A549 (cell line): Measurements from ENCODE around the gene CMIP. TPM values are rescaled to one million over a fixed set of nuclear protein-coding genes. Genes with fewer than 3 reads are reported as not detected.
"Not testable (repeated sequence)": the region's sequence is repeated elsewhere in the genome, so short reads cannot be mapped to it uniquely, and the experiment has no call there.

ENCODE experiments used
- ATAC-seq, 2 experiments: fragments of 200-7000 bp in 1 of 2; fragments of >200 bp in 1 of 2; cut with Nextera tagmentation in 1 of 2; cut with Tn5 transposase in 1 of 2; 3 replicates each; pipeline versions ENCODE4 v1.8.0 to v1.9.1; 2018 to 2020; ENCODE audit warnings: mild to moderate bottlenecking in 1 of 2, moderate library complexity in 1 of 2
- CTCF ChIA-PET: fragments of 300-600 bp; sonication (Branson Sonifier 250); formaldehyde crosslinking; extraction: SDS; loops from one replicate; lab custom pipeline; 2021; ENCODE audit warnings: antibody characterized with exemption, inconsistent platforms; lab: Yijun Ruan, JAX
- POLR2A ChIA-PET: fragments of 350-600 bp; formaldehyde crosslinking; extraction: SDS; loops from one replicate; lab custom pipeline; 2021; ENCODE audit warnings: antibody characterized with exemption, inconsistent platforms; lab: Yijun Ruan, JAX
- DNase-seq, 2 experiments: peaks; one replicate each; pipeline versions ENCODE4 v3.0.0 to v3.0.0-alpha.2; 2011 to 2016; ENCODE audit warnings: low read depth in 1 of 2, low spot score in 1 of 2
- FAIRE-seq: peaks from 2 replicates; lab custom pipeline; 2011; peaks lifted over from hg19 to GRCh38; lab: Jason Lieb, UNC
- H3K27ac ChIP-seq, 2 experiments: fragments of >200 bp; sonication (Bioruptor Twin); formaldehyde crosslinking; 3 replicates each; pipeline ENCODE4 v1.5.1; 2016 to 2017
- H3K4me1 ChIP-seq: fragments of >200 bp; sonication (Bioruptor Twin); formaldehyde crosslinking; 3 replicates; pipeline ENCODE4 v1.6.1; 2016
- H3K4me2 ChIP-seq: fragments of >200 bp; sonication (Bioruptor Twin); formaldehyde crosslinking; 3 replicates; pipeline ENCODE4 v1.6.1; 2016
- H3K4me3 ChIP-seq: fragments of >200 bp; sonication (Bioruptor Twin); formaldehyde crosslinking; 3 replicates; pipeline ENCODE4 v1.5.1; 2016
- H3K9me3 ChIP-seq: fragments of >200 bp; sonication (Bioruptor Twin); formaldehyde crosslinking; 3 replicates; pipeline ENCODE4 v1.6.1; 2016
- ATOH8 ChIP-seq: fragments of 250-450 bp; sonication (Bioruptor Pico); IDR thresholded peaks from 2 replicates; pipeline ENCODE4 v1.5.0; 2020; ENCODE audit warnings: low read depth, mild to moderate bottlenecking, moderate library complexity
- CHD4 ChIP-seq: fragments of 200-600 bp; sonication (generic); IDR thresholded peaks from 2 replicates; pipeline ENCODE4 v1.6.1; 2016; ENCODE audit warnings: antibody characterized with exemption, mild to moderate bottlenecking, borderline replicate concordance
- HEYL ChIP-seq: fragments of 250-450 bp; sonication (Bioruptor Pico); IDR thresholded peaks from 2 replicates; pipeline ENCODE4 v1.8.0; 2021; ENCODE audit warnings: mild to moderate bottlenecking, moderate library complexity
- HOXB13 ChIP-seq: fragments of 250-450 bp; sonication (Bioruptor Pico); IDR thresholded peaks from 2 replicates; pipeline ENCODE4 v1.5.0; 2020; ENCODE audit warnings: low read depth, mild to moderate bottlenecking, moderate library complexity
- JUN ChIP-seq, 2 experiments: fragments of >200 bp; sonication (Bioruptor Twin); formaldehyde crosslinking; IDR thresholded peaks; 2 replicates in 1 of 2; 3 replicates in 1 of 2; pipeline ENCODE4 v1.6.1; 2016 to 2017
- JUNB ChIP-seq: fragments of >200 bp; sonication (Bioruptor Twin); formaldehyde crosslinking; IDR thresholded peaks from 2 replicates; pipeline ENCODE4 v1.6.1; 2016
- KDM5A ChIP-seq: fragments of 200-600 bp; sonication (generic); IDR thresholded peaks from 2 replicates; pipeline ENCODE4 v1.6.1; 2016; ENCODE audit warnings: antibody characterized with exemption, mild to moderate bottlenecking
- NPAS2 ChIP-seq: fragments of 250-450 bp; sonication (Bioruptor Pico); IDR thresholded peaks from 2 replicates; pipeline ENCODE4 v1.8.0; 2022; ENCODE audit warnings: mild to moderate bottlenecking, moderate library complexity, borderline replicate concordance
- POLR2A ChIP-seq: IDR thresholded peaks from 2 replicates; pipeline ENCODE4 v1.6.1; 2012; ENCODE audit warnings: mild to moderate bottlenecking, low read length
- POLR2AphosphoS2 ChIP-seq: conservative IDR thresholded peaks from 2 replicates; pipeline ENCODE4 v1.6.1; 2012; ENCODE audit warnings: low read length, improper control_type of control experiment, inconsistent platforms
- RCOR1 ChIP-seq: fragments of 150-350 bp; IDR thresholded peaks from 2 replicates; pipeline ENCODE4 v1.6.1; 2014; ENCODE audit warnings: antibody characterized with exemption, low read length, low read depth
- RNF2 ChIP-seq: fragments of 200-600 bp; sonication (generic); IDR thresholded peaks from 2 replicates; pipeline ENCODE4 v1.6.1; 2016; ENCODE audit warnings: low read depth, mild to moderate bottlenecking, antibody characterized with exemption, moderate library complexity, borderline replicate concordance
- SREBF2 ChIP-seq: fragments of 450-650 bp; IDR thresholded peaks from 2 replicates; pipeline ENCODE4 v1.6.1; 2014; ENCODE audit warnings: mild to moderate bottlenecking, moderate library complexity
- WGBS: methylation state at CpG from one replicate; pipeline ENCODE4 v1.1.6; 2017; ENCODE audit errors: missing lambda C conversion rate; 5-methylcytosine and 5-hydroxymethylcytosine counted together
- polyA plus RNA-seq, 4 experiments: library from polyadenylated mRNA; depleted of rRNA in 3 of 4; stranded (reverse); fragments of >200 nt; fragmentation: RNase III in 1 of 4; extraction: RNeasy Plus Mini Kit Qiagen cat#74134 plus additional on column Dnase treatment in 1 of 4; gene quantifications; 2 replicates in 3 of 4; 3 replicates in 1 of 4; pipeline ENCODE4 v1.2.3, GENCODE V29; 2011 to 2017
- TF ChIP-seq, protein P1 (sequence below): fragments of >200 bp; sonication (Bioruptor Twin); formaldehyde crosslinking; IDR thresholded peaks from 2 replicates; pipeline ENCODE4 v1.6.1; 2016
- TF ChIP-seq, protein P2 (sequence below): fragments of 250-450 bp; sonication (Bioruptor Pico); IDR thresholded peaks from 2 replicates; pipeline ENCODE4 v1.5.0; 2021; ENCODE audit warnings: mild to moderate bottlenecking, moderate library complexity, borderline replicate concordance

The CMIP gene
- polyA plus RNA-seq, 2 of the 4 experiments (the other 2 are of a cell fraction) = 21.6 to 125 TPM

- peaks cover 94% of the 10 kb centered on the region for H3K4me1 ChIP-seq
- ATAC-seq, FAIRE-seq, DNase-seq, H3K9me3 ChIP-seq, POLR2A ChIA-PET, H3K4me3 ChIP-seq: not testable (repeated sequence)
- 92% methylated on average over 4 of the region's 4 CpGs for WGBS
- H3K4me2 ChIP-seq = peak overlapping the region; percentile 67; the same call in 1 of the 3 replicates
- CTCF ChIA-PET = interaction anchor here (0.9 to 1.5 kb wide), 4 partner anchors 73 to 205 kb away, joined by 3 to 5 read pairs (median 4); no protein-coding TSS in a partner anchor
- H3K27ac ChIP-seq = peak overlapping the region; percentile 61 to 79; a peak in 4 of 6 replicates
- 0 out of 5 replicates have a peak, but pooled peaks of 1 of the 2 experiments have one; percentile 13 for TF ChIP-seq JUN (IDR thresholded peaks at IDR 0.05)
Observed at GRCh38 chr16:81524885-81525284, 80.3 kb downstream of the CMIP start.

- FAIRE-seq = no peak
- 42% methylated on average over 4 of the region's 4 CpGs for WGBS
- ChIA-PET POLR2A (no interaction called here), CTCF (interaction anchor here (0.6 to 1.9 kb wide), 4 partner anchors 11 to 248 kb away, joined by 3 to 10 read pairs (median 4); no protein-coding TSS in a partner anchor)
- DNase-seq = no peak
- Histone ChIP-seq H3K27ac (peak overlapping the region; percentile 61 to 79), H3K4me1 (peaks cover 100% of the 10 kb centered on the region), H3K9me3 (no peaks in the 10 kb centered on the region), H3K4me2 (peak overlapping the region; percentile 67), H3K4me3 (no peak overlapping the region)
- TF ChIP-seq JUNB (no peak), SREBF2 (no peak), JUN (IDR thresholded peaks at IDR 0.05) (no peak), RCOR1 (no peak), NPAS2 (CRISPR knock-in tag) (no peak), POLR2AphosphoS2 (no peak), POLR2A (no peak), ATOH8 (no peak), CHD4 (no peak), HOXB13 (CRISPR knock-in tag) (no peak)
- TF ChIP-seq, protein P1, sequence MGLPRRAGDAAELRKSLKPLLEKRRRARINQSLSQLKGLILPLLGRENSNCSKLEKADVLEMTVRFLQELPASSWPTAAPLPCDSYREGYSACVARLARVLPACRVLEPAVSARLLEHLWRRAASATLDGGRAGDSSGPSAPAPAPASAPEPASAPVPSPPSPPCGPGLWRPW = no peak
- TF ChIP-seq, protein P2, sequence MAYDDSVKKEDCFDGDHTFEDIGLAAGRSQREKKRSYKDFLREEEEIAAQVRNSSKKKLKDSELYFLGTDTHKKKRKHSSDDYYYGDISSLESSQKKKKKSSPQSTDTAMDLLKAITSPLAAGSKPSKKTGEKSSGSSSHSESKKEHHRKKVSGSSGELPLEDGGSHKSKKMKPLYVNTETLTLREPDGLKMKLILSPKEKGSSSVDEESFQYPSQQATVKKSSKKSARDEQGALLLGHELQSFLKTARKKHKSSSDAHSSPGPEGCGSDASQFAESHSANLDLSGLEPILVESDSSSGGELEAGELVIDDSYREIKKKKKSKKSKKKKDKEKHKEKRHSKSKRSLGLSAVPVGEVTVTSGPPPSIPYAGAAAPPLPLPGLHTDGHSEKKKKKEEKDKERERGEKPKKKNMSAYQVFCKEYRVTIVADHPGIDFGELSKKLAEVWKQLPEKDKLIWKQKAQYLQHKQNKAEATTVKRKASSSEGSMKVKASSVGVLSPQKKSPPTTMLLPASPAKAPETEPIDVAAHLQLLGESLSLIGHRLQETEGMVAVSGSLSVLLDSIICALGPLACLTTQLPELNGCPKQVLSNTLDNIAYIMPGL (CRISPR knock-in tag) = no peak
- ATAC-seq = 0 out of 6 replicates have a peak, but pooled peaks of 1 of the 2 experiments have one; percentile 6
Observed at GRCh38 chr16:81526199-81526598, 81.6 kb downstream of the CMIP start.

GRCh38 chr16:81526935-81527334 lies 82.3 kb downstream of the CMIP start:
- Histone ChIP-seq H3K4me3 (no peak overlapping the region), H3K4me1 (peaks cover 100% of the 10 kb centered on the region), H3K27ac (peak overlapping the region; percentile 61 to 79), H3K9me3 (no peaks in the 10 kb centered on the region), H3K4me2 (peak overlapping the region; percentile 67)
- 35% methylated on average over 9 of the region's 9 CpGs for WGBS
- peak in 1 of 2 experiments; percentile 13; a peak in 1 of 6 replicates for ATAC-seq
- FAIRE-seq = no peak
- POLR2A ChIA-PET = no interaction called here
- DNase-seq = peak in 1 of 2 experiments; percentile 53
- CTCF ChIA-PET = interaction anchor here (1.0 to 1.9 kb wide), 5 partner anchors 11 to 249 kb away, joined by 3 to 10 read pairs (median 3); no protein-coding TSS in a partner anchor
- no peak for TF ChIP-seq HEYL
- 0 out of 5 replicates have a peak, but pooled peaks of 1 of the 2 experiments have one; percentile 19 for TF ChIP-seq JUN (IDR thresholded peaks at IDR 0.05)

- 96% methylated on average over 7 of the region's 7 CpGs for WGBS
- H3K27ac ChIP-seq = peak overlapping the region; percentile 61 to 79
- no peak for FAIRE-seq
Observed at GRCh38 chr16:81527477-81528178, 83.0 kb downstream of the CMIP start.

More at GRCh38 chr16:81527477-81528178, 83.0 kb downstream of the CMIP start:
- ATAC-seq (no peak), DNase-seq (no peak)
- CTCF ChIA-PET = interaction anchor here (1.0 to 1.9 kb wide), 7 partner anchors 11 to 62 kb away, joined by 3 to 10 read pairs (median 3); no protein-coding TSS in a partner anchor
- H3K9me3 ChIP-seq = no peaks in the 10 kb centered on the region
- H3K4me2 ChIP-seq = peak overlapping the region; percentile 67
- peaks cover 100% of the 10 kb centered on the region for H3K4me1 ChIP-seq
- H3K4me3 ChIP-seq = no peak overlapping the region
- TF ChIP-seq KDM5A (no peak), RNF2 (no peak)
- POLR2A ChIA-PET = no interaction called here
